GM21528 (cell line): ENCODE measurements around the gene MSI2.

Experiments used
- ATAC-seq: cut with Tn5 transposase; IDR thresholded peaks from one replicate; pipeline ENCODE4 v1.9.1; 2021; ENCODE audit warnings: mild to moderate bottlenecking, moderate library complexity; ENCODE audit not compliant: unreplicated experiment, low FRiP score

Gene MSI2

GRCh38 chr17:57387575-57387974 is 131.3 kb downstream of the MSI2 start:
- ATAC-seq = no peak

- no peak for ATAC-seq
Measured at GRCh38 chr17:57388131-57388725, 131.9 kb downstream of the MSI2 start.

GRCh38 chr17:57389473-57389872 is 133.2 kb downstream of the MSI2 start:
- no peak for ATAC-seq

- no peak for ATAC-seq
Measured at GRCh38 chr17:57391076-57391825, 134.9 kb downstream of the MSI2 start.

- no peak for ATAC-seq
Measured at GRCh38 chr17:57391857-57392471, 135.6 kb downstream of the MSI2 start.

GRCh38 chr17:57393368-57393767 is 137.0 kb downstream of the MSI2 start:
- no peak for ATAC-seq

GRCh38 chr17:57394375-57394774 is 138.1 kb downstream of the MSI2 start:
- ATAC-seq = no peak

- no peak for ATAC-seq
Measured at GRCh38 chr17:57395721-57396321, 139.5 kb downstream of the MSI2 start.

GRCh38 chr17:57396511-57396921 is 140.2 kb downstream of the MSI2 start:
- ATAC-seq = no peak

- no peak for ATAC-seq
Measured at GRCh38 chr17:57397402-57397801, 141.1 kb downstream of the MSI2 start.

- no peak for ATAC-seq
Measured at GRCh38 chr17:57399690-57400089, 143.4 kb downstream of the MSI2 start.

- no peak for ATAC-seq
Measured at GRCh38 chr17:57400648-57401047, 144.3 kb downstream of the MSI2 start.

GRCh38 chr17:57401556-57402488 is 145.5 kb downstream of the MSI2 start:
- no peak for ATAC-seq

GRCh38 chr17:57402681-57403180 is 146.4 kb downstream of the MSI2 start:
- no peak for ATAC-seq

GRCh38 chr17:57403236-57403635 is 146.9 kb downstream of the MSI2 start:
- no peak for ATAC-seq

GRCh38 chr17:57404073-57404472 is 147.8 kb downstream of the MSI2 start:
- ATAC-seq = no peak

GRCh38 chr17:57404795-57405490 is 148.6 kb downstream of the MSI2 start:
- ATAC-seq = no peak

GRCh38 chr17:57405491-57406072 is 149.3 kb downstream of the MSI2 start:
- no peak for ATAC-seq
